Ovary (tissue), 9 donors: ENCODE measurements around the gene SIRT4. TPM values are rescaled to one million over a fixed set of nuclear protein-coding genes. Genes with fewer than 3 reads are reported as not detected.

ENCODE experiments used
- DNase-seq, 5 donors: peaks; one replicate each; pipeline ENCODE4 v3.0.0-alpha.2; 2019 to 2020
- H3K27ac ChIP-seq, 2 donors: fragments of 200-600 bp; one replicate each; pipeline versions ENCODE4 v1.5.1 to v1.8.0; 2019 to 2022
- H3K27me3 ChIP-seq: fragments of 200-600 bp; one replicate; pipeline ENCODE4 v1.8.0; 2022
- H3K36me3 ChIP-seq: fragments of 200-600 bp; sonication (generic); one replicate; pipeline ENCODE4 v1.5.1; 2019
- H3K4me1 ChIP-seq: one replicate; pipeline ENCODE4 v1.8.1; 2013; ENCODE audit warnings: mild to moderate bottlenecking, moderate library complexity; ENCODE audit not compliant: insufficient read depth
- H3K4me3 ChIP-seq: fragments of 200-600 bp; sonication (generic); one replicate; pipeline ENCODE4 v1.5.1; 2017
- H3K9me3 ChIP-seq, 2 donors: fragments of 200-600 bp in 1 of 2; sonication (generic) in 1 of 2; one replicate each; pipeline versions ENCODE4 v1.5.1 to v1.8.1; 2013 to 2019; ENCODE audit warnings: mild to moderate bottlenecking in 1 of 2, moderate library complexity in 1 of 2
- CTCF ChIP-seq, 3 donors: fragments of 450-650 bp in 2 of 3; fragments of 200-600 bp in 1 of 3; IDR thresholded peaks; one replicate each; pipeline versions ENCODE4 v1.5.1 to v1.8.0; 2016 to 2022; ENCODE audit warnings: antibody characterized with exemption in 3 of 3, mild to moderate bottlenecking in 1 of 3
- EP300 ChIP-seq: sonication (generic); formaldehyde crosslinking; IDR thresholded peaks from one replicate; pipeline ENCODE4 v1.6.1; 2017; ENCODE audit warnings: antibody characterized with exemption
- POLR2A ChIP-seq: fragments of 450-650 bp; IDR thresholded peaks from one replicate; pipeline ENCODE4 v1.6.1; 2017; ENCODE audit warnings: antibody characterized with exemption, mild to moderate bottlenecking, moderate library complexity
- WGBS, 3 donors: extraction: QIAGEN DNeasy Blood & Tissue Kit in 1 of 3; methylation state at CpG; one replicate each; pipeline versions ENCODE4 v1.1.5 to v1.1.7; 2013 to 2017; 5-methylcytosine and 5-hydroxymethylcytosine counted together
- intact Hi-C, 4 donors: fragments of 100-400 bp; cut with DNase I; formaldehyde crosslinking; loops; one replicate each; pipeline versions ENCODE4 v1.11.0 to v1.15.1; 2022 to 2023
- polyA plus RNA-seq, 2 donors: library from polyadenylated mRNA; stranded (reverse); fragments of 200-250 nt in 1 of 2; fragments of 350-450 nt in 1 of 2; fragmentation: Illumina TruSeq in 1 of 2; extraction: RNeasy Lipid Tissue Mini Kit (QIAGEN cat#74804) in 1 of 2; gene quantifications; one replicate each; pipeline ENCODE4 v1.2.3, GENCODE V29; 2013 to 2014
- small RNA-seq: library from RNA; depleted of rRNA; stranded (forward); fragments of <200 nt; gene quantifications from one replicate; pipeline ENCODE3, GENCODE V24; 2016
- total RNA-seq, 7 donors: library from RNA; depleted of rRNA in 2 of 7; stranded (reverse); fragments of >200 nt in 2 of 7; fragmentation: NEBNext Ultra II Directional in 3 of 7; extraction: Animal tissue kit (Norgen Biotek cat#: 25700) in 3 of 7; gene quantifications; one replicate each; pipeline versions ENCODE4 v1.1.0 to v1.2.4, GENCODE V29; 2016 to 2023
- donor health status: DM: no; HTN: no; CAD: no; lungs with moderate emphysema.
- donor health status: DM: no; HTN: no; CAD: no.
- donor health status: Bipolar disorder and iron deficiency.
- donor health status: DM: yes; HTN: yes; CAD: no.
- donor health status: DM: no; HTN: no; CAD: no.
- donor health status: DM: yes; HTN: yes; CAD: no.

SIRT4 gene
- total and polyA plus RNA-seq, 9 donors: 0.87 to 4.6 (median 1.4) TPM

GRCh38 chr12:120357104-120357503, 55.0 kb downstream of the SIRT4 start:
- WGBS, 3 donors: 69 to 72% (median 69%) methylated on average over 5 of the region's 5 CpGs
- Histone ChIP-seq H3K27ac (no peak overlapping the region), H3K4me1 (peaks cover 1% of the 10 kb centered on the region), H3K36me3 (no peaks in the 10 kb centered on the region), H3K27me3 (no peaks in the 10 kb centered on the region), H3K9me3 (no peaks in the 10 kb centered on the region), H3K4me3 (no peak overlapping the region)
- DNase-seq: no peak
- no peak for TF ChIP-seq EP300
- no peak for TF ChIP-seq POLR2A
- no peak for TF ChIP-seq CTCF (IDR thresholded peaks at IDR 0.05)
- intact Hi-C loops: loop anchor here in 3 of 4 donors (5.0 kb wide), 3 partner anchors 65 to 75 kb away; no protein-coding TSS in a partner anchor

GRCh38 chr12:120358412-120359100, 56.4 kb downstream of the SIRT4 start:
- Histone ChIP-seq H3K9me3 (no peaks in the 10 kb centered on the region), H3K27ac (no peak overlapping the region), H3K4me1 (peaks cover 1% of the 10 kb centered on the region), H3K27me3 (no peaks in the 10 kb centered on the region), H3K36me3 (no peaks in the 10 kb centered on the region), H3K4me3 (no peak overlapping the region)
- 67 to 71% (median 69%) methylated on average over 19 of the region's 19 CpGs for WGBS, 3 donors
- TF ChIP-seq CTCF (IDR thresholded peaks at IDR 0.05): no peak
- no peak for TF ChIP-seq POLR2A
- TF ChIP-seq EP300: no peak
- no peak for DNase-seq
- intact Hi-C loops: loop anchor here in 3 of 4 donors (5.0 kb wide), 3 partner anchors 64 to 74 kb away; no protein-coding TSS in a partner anchor

GRCh38 chr12:120359128-120359527, 57.0 kb downstream of the SIRT4 start:
- WGBS, 3 donors: 96 to 97% (median 97%) methylated on average over 1 of the region's 1 CpG
- Histone ChIP-seq H3K27ac (no peak overlapping the region), H3K36me3 (no peaks in the 10 kb centered on the region), H3K9me3 (no peaks in the 10 kb centered on the region), H3K4me1 (peaks cover 1% of the 10 kb centered on the region), H3K27me3 (no peaks in the 10 kb centered on the region), H3K4me3 (no peak overlapping the region)
- no peak for DNase-seq
- intact Hi-C loops: loop anchor here in 3 of 4 donors (5.0 kb wide), 3 partner anchors 63 to 73 kb away; no protein-coding TSS in a partner anchor
- TF ChIP-seq EP300 (no peak), CTCF (IDR thresholded peaks at IDR 0.05) (no peak), POLR2A (no peak)

- Histone ChIP-seq H3K9me3 (no peaks in the 10 kb centered on the region), H3K27ac (peak overlapping the region in 1 of 2 donors; percentile 7), H3K4me1 (peaks cover 1% of the 10 kb centered on the region), H3K36me3 (no peaks in the 10 kb centered on the region), H3K4me3 (peak overlapping the region; percentile 41), H3K27me3 (no peaks in the 10 kb centered on the region)
- intact Hi-C loops: loop anchor here in 1 of 4 donors (10.0 kb wide), 1 partner anchor 53 kb away; no protein-coding TSS in a partner anchor
- DNase-seq: peak; percentile 54 to 76 (median 76)
- WGBS, 3 donors: 7 to 18% (median 8%) methylated on average over 18 to 56 of the region's 56 CpGs
- TF ChIP-seq EP300 (no peak), POLR2A (no peak), CTCF (IDR thresholded peaks at IDR 0.05) (no peak)
These were observed 59.5 kb downstream of the SIRT4 start for GRCh38 chr12:120361506-120362208.

Small RNAs within 50 kb of the gene (small RNA-seq; reads per million reads assigned to genes)
- 252 reads per million, percentile 94 among the genes with 10 or more reads in this experiment for gene RNU4-1
- gene RNU4-2: 423 reads per million, percentile 95 among the genes with 10 or more reads in this experiment
- not detected for gene RNU6-1088P

Other genes starting within 250 kb of the SIRT4 start
- 10 to 100 TPM; 14.1 to 48.5 (median 39.3) TPM for gene RAB35, start 185.6 kb upstream of the SIRT4 start, total RNA-seq
- gene RAB35, start 185.6 kb upstream of the SIRT4 start, polyA plus RNA-seq: 10 to 100 TPM; 33.0 to 40.0 TPM
- gene GCN1, start 107.6 kb upstream of the SIRT4 start, total RNA-seq: 10 to 100 TPM; 34.6 to 86.2 (median 69.8) TPM
- gene GCN1, start 107.6 kb upstream of the SIRT4 start, polyA plus RNA-seq: 10 to 100 TPM; 22.6 to 25.6 TPM
- gene RPLP0, start 101.2 kb upstream of the SIRT4 start, total RNA-seq: 1,000 to 10,000 TPM; 2,634 to 4,152 (median 2,941) TPM
- 1,000 to 10,000 TPM; 2,860 to 5,035 TPM for gene RPLP0, start 101.2 kb upstream of the SIRT4 start, polyA plus RNA-seq
- gene PXN, start 36.6 kb upstream of the SIRT4 start, total RNA-seq: 10 to 100 TPM; 25.0 to 78.0 (median 44.7) TPM
- gene PXN, start 36.6 kb upstream of the SIRT4 start, polyA plus RNA-seq: 10 to 100 TPM; 34.7 to 49.2 TPM
- gene RNU4-2, start 10.4 kb upstream of the SIRT4 start, total RNA-seq: over 10,000 TPM in 5 of 7 donors, under 1 TPM in 2; under 0.01 to 29,369 (median 16,575) TPM
- not detected for gene RNU4-2, start 10.4 kb upstream of the SIRT4 start, polyA plus RNA-seq
- gene RNU4-1, start 9.1 kb upstream of the SIRT4 start, total RNA-seq: 1,000 to 10,000 TPM in 5 of 7 donors, under 1 TPM in 2; under 0.01 to 4,499 (median 2,193) TPM
- not detected for gene RNU4-1, start 9.1 kb upstream of the SIRT4 start, polyA plus RNA-seq
- gene PLA2G1B, start 25.5 kb downstream of the SIRT4 start, total RNA-seq: 10 to 100 TPM in 2 of 7 donors, 1 to 10 TPM in 4, under 1 TPM in 1; 0.67 to 17.0 (median 2.9) TPM
- gene PLA2G1B, start 25.5 kb downstream of the SIRT4 start, polyA plus RNA-seq: 1 to 10 TPM; 7.1 to 7.4 TPM
- gene MSI1, start 66.8 kb downstream of the SIRT4 start, total RNA-seq: 1 to 10 TPM in 6 of 7 donors, under 1 TPM in 1; 0.83 to 4.9 (median 2.6) TPM
- 1 to 10 TPM in 1 of 2 donors, under 1 TPM in 1; 0.92 to 1.8 TPM for gene MSI1, start 66.8 kb downstream of the SIRT4 start, polyA plus RNA-seq
- gene COX6A1, start 135.8 kb downstream of the SIRT4 start, total RNA-seq: 100 to 1,000 TPM; 182 to 633 (median 196) TPM
- gene COX6A1, start 135.8 kb downstream of the SIRT4 start, polyA plus RNA-seq: 100 to 1,000 TPM; 366 to 474 TPM
- gene TRIAP1, start 144.1 kb downstream of the SIRT4 start, total RNA-seq: 10 to 100 TPM in 4 of 7 donors, 1 to 10 TPM in 3; 8.1 to 14.7 (median 11.4) TPM
- 10 to 100 TPM; 15.3 to 18.5 TPM for gene TRIAP1, start 144.1 kb downstream of the SIRT4 start, polyA plus RNA-seq
- 10 to 100 TPM; 14.2 to 34.7 (median 19.4) TPM for gene GATC, start 144.1 kb downstream of the SIRT4 start, total RNA-seq
- 10 to 100 TPM; 11.9 to 32.4 TPM for gene GATC, start 144.1 kb downstream of the SIRT4 start, polyA plus RNA-seq
- gene SRSF9, start 167.4 kb downstream of the SIRT4 start, total RNA-seq: 100 to 1,000 TPM in 5 of 7 donors, 10 to 100 TPM in 2; 53.8 to 141 (median 124) TPM
- 100 to 1,000 TPM; 106 to 129 TPM for gene SRSF9, start 167.4 kb downstream of the SIRT4 start, polyA plus RNA-seq
- gene DYNLL1, start 193.8 kb downstream of the SIRT4 start, total RNA-seq: 100 to 1,000 TPM in 6 of 7 donors, 10 to 100 TPM in 1; 92.9 to 317 (median 256) TPM
- 100 to 1,000 TPM; 249 to 522 TPM for gene DYNLL1, start 193.8 kb downstream of the SIRT4 start, polyA plus RNA-seq
- gene COQ5, start 226.8 kb downstream of the SIRT4 start, total RNA-seq: 10 to 100 TPM; 20.7 to 34.0 (median 22.1) TPM
- gene COQ5, start 226.8 kb downstream of the SIRT4 start, polyA plus RNA-seq: 10 to 100 TPM; 24.9 to 32.7 TPM
- gene RNF10, start 232.0 kb downstream of the SIRT4 start, total RNA-seq: 100 to 1,000 TPM in 5 of 7 donors, 10 to 100 TPM in 2; 59.7 to 190 (median 136) TPM
- 100 to 1,000 TPM in 1 of 2 donors, 10 to 100 TPM in 1; 91.3 to 184 TPM for gene RNF10, start 232.0 kb downstream of the SIRT4 start, polyA plus RNA-seq